H9 (cell line): ENCODE data around the gene MIB2. TPM values are rescaled to one million over a fixed set of nuclear protein-coding genes. Genes with fewer than 3 reads are reported as not detected.

Experiments used
- DNase-seq: peaks from one replicate; pipeline ENCODE4 v3.0.0-alpha.2; 2017
- H2AFZ ChIP-seq: one replicate; pipeline ENCODE4 v1.6.1; 2013; ENCODE audit warnings: mild to moderate bottlenecking, low read length, control low read depth, moderate library complexity
- H2AK5ac ChIP-seq: 2 replicates; pipeline ENCODE4 v1.6.1; 2013; ENCODE audit warnings: low read length, control low read depth, mixed read lengths; ENCODE audit not compliant: insufficient read length
- H2BK120ac ChIP-seq: one replicate; pipeline ENCODE4 v1.6.1; 2013; ENCODE audit warnings: low read depth, mild to moderate bottlenecking, low read length, control low read depth, inconsistent platforms; ENCODE audit not compliant: poor library complexity, severe bottlenecking
- H2BK12ac ChIP-seq: 2 replicates; pipeline ENCODE4 v1.6.1; 2013; ENCODE audit warnings: low read length, control low read depth, mixed read lengths, low read depth; ENCODE audit not compliant: insufficient read length
- H2BK15ac ChIP-seq: 2 replicates; pipeline ENCODE4 v1.6.1; 2013; ENCODE audit warnings: low read depth, low read length, control low read depth
- H2BK20ac ChIP-seq: one replicate; pipeline ENCODE4 v1.6.1; 2013; ENCODE audit warnings: low read depth, mild to moderate bottlenecking, low read length, control low read depth, inconsistent platforms; ENCODE audit not compliant: poor library complexity, severe bottlenecking
- H2BK5ac ChIP-seq: 2 replicates; pipeline ENCODE4 v1.6.1; 2013; ENCODE audit warnings: low read length, control low read depth, mixed read lengths; ENCODE audit not compliant: insufficient read length
- H3K14ac ChIP-seq: 2 replicates; pipeline ENCODE4 v1.6.1; 2013; ENCODE audit warnings: low read length, control low read depth; ENCODE audit not compliant: insufficient read depth
- H3K18ac ChIP-seq: 2 replicates; pipeline ENCODE4 v1.6.1; 2013; ENCODE audit warnings: low read depth, mild to moderate bottlenecking, mixed read lengths, low read length, control low read depth; ENCODE audit not compliant: insufficient read length
- H3K23ac ChIP-seq: 2 replicates; pipeline ENCODE4 v1.6.1; 2013; ENCODE audit warnings: low read length, control low read depth, mixed read lengths, low read depth; ENCODE audit not compliant: insufficient read length
- H3K23me2 ChIP-seq: 2 replicates; pipeline ENCODE4 v1.6.1; 2013; ENCODE audit warnings: low read depth, mild to moderate bottlenecking, mixed read lengths, low read length, control low read depth; ENCODE audit not compliant: insufficient read length, poor library complexity, severe bottlenecking
- H3K27ac ChIP-seq: 2 replicates; pipeline ENCODE4 v1.5.1; 2013; ENCODE audit warnings: low read length, control low read depth, mixed read lengths, low read depth; ENCODE audit not compliant: insufficient read length
- H3K27me3 ChIP-seq: 2 replicates; pipeline ENCODE4 v1.6.1; 2013; ENCODE audit warnings: low read length, control low read depth, inconsistent platforms; ENCODE audit not compliant: insufficient read depth
- H3K4ac ChIP-seq: 2 replicates; pipeline ENCODE4 v1.6.1; 2013; ENCODE audit warnings: low read depth, mild to moderate bottlenecking, control low read depth, inconsistent platforms, low read length, moderate library complexity
- H3K4me1 ChIP-seq: 2 replicates; pipeline ENCODE4 v1.6.1; 2013; ENCODE audit warnings: low read length, control low read depth, inconsistent platforms; ENCODE audit not compliant: insufficient read depth
- H3K4me2 ChIP-seq: 2 replicates; pipeline ENCODE4 v1.6.1; 2013; ENCODE audit warnings: low read length, control low read depth, mixed read lengths; ENCODE audit not compliant: insufficient read length, insufficient read depth
- H3K56ac ChIP-seq: 2 replicates; pipeline ENCODE4 v1.6.1; 2013; ENCODE audit warnings: low read depth, mild to moderate bottlenecking, mixed read lengths, low read length, control low read depth; ENCODE audit not compliant: insufficient read length
- H3K79me1 ChIP-seq: 2 replicates; pipeline ENCODE4 v1.6.1; 2013; ENCODE audit warnings: low read depth, mild to moderate bottlenecking, moderate library complexity, low read length, control low read depth, inconsistent platforms; ENCODE audit not compliant: insufficient read depth, poor library complexity, severe bottlenecking
- H3K79me2 ChIP-seq: 2 replicates; pipeline ENCODE4 v1.6.1; 2013; ENCODE audit warnings: low read length, control low read depth, inconsistent platforms; ENCODE audit not compliant: insufficient read depth
- H3K9ac ChIP-seq: 2 replicates; pipeline ENCODE4 v1.6.1; 2013; ENCODE audit warnings: low read length, control low read depth, mixed read lengths; ENCODE audit not compliant: insufficient read length; ENCODE audit errors: extremely low read depth
- H3K9me3 ChIP-seq: one replicate; pipeline ENCODE4 v1.6.1; 2013; ENCODE audit warnings: low read depth, low read length, inconsistent platforms; ENCODE audit not compliant: control insufficient read depth
- H3T11ph ChIP-seq: one replicate; pipeline ENCODE4 v1.6.1; 2013; ENCODE audit warnings: mild to moderate bottlenecking, low read length, control low read depth, inconsistent platforms
- H4K20me1 ChIP-seq: one replicate; pipeline ENCODE4 v1.6.1; 2013; ENCODE audit not compliant: control insufficient read depth, insufficient read length, insufficient read depth
- H4K5ac ChIP-seq: 2 replicates; pipeline ENCODE4 v1.6.1; 2013; ENCODE audit warnings: low read depth, mild to moderate bottlenecking, mixed read lengths, low read length, control low read depth; ENCODE audit not compliant: insufficient read length
- H4K8ac ChIP-seq: replicated peaks from 2 replicates; pipeline ENCODE4 v1.6.1; 2013; ENCODE audit warnings: low read length, control low read depth, mixed read lengths, low read depth; ENCODE audit not compliant: insufficient read length
- H4K91ac ChIP-seq: 2 replicates; pipeline ENCODE4 v1.6.1; 2013; ENCODE audit warnings: low read depth, mild to moderate bottlenecking, moderate library complexity, mixed read lengths, low read length, control low read depth; ENCODE audit not compliant: insufficient read length
- H3K27ac Mint-ChIP-seq, 3 experiments: 2 replicates in 2 of 3; 3 replicates in 1 of 3; pipeline ENCODE4 v1.8.0; 2020 to 2021; ENCODE audit warnings: mixed read lengths in 3 of 3, mild to moderate bottlenecking in 1 of 3, moderate library complexity in 1 of 3
- H3K27me3 Mint-ChIP-seq: 2 replicates; pipeline ENCODE4 v1.8.0; 2021; ENCODE audit warnings: low read depth, mild to moderate bottlenecking, moderate library complexity, mixed read lengths
- H3K36me3 Mint-ChIP-seq, 3 experiments: 2 replicates in 2 of 3; 3 replicates in 1 of 3; pipeline ENCODE4 v1.8.0; 2020 to 2021; ENCODE audit warnings: low read depth in 3 of 3, mixed read lengths in 3 of 3; ENCODE audit not compliant: insufficient read depth in 1 of 3
- H3K4me1 Mint-ChIP-seq, 2 experiments: 2 replicates each; pipeline ENCODE4 v1.8.0; 2020; ENCODE audit warnings: mixed read lengths in 2 of 2
- H3K4me3 Mint-ChIP-seq, 2 experiments: 2 replicates in 1 of 2; 3 replicates in 1 of 2; pipeline ENCODE4 v1.8.0; 2020 to 2021; ENCODE audit warnings: mild to moderate bottlenecking in 2 of 2, mixed read lengths in 2 of 2, moderate library complexity in 1 of 2
- H3K9me3 Mint-ChIP-seq, 2 experiments: 2 replicates in 1 of 2; 3 replicates in 1 of 2; pipeline ENCODE4 v1.8.0; 2020; ENCODE audit warnings: mild to moderate bottlenecking in 2 of 2, mixed read lengths in 2 of 2, moderate library complexity in 1 of 2
- CTCF ChIP-seq: fragments of 200-600 bp; sonication (generic); conservative IDR thresholded peaks from 3 replicates; pipeline ENCODE4 v1.8.0; 2021; ENCODE audit warnings: antibody characterized with exemption, mild to moderate bottlenecking
- WGBS: extraction: QIAGEN DNeasy Blood & Tissue Kit; methylation state at CpG from one replicate; pipeline ENCODE4 v1.1.7; 2013; ENCODE audit warnings: missing lambda C conversion rate, low lambda C conversion rate, mixed read lengths; ENCODE audit not compliant: insufficient read length; ENCODE audit errors: extremely low coverage; 5-methylcytosine and 5-hydroxymethylcytosine counted together
- total RNA-seq: library from RNA; stranded (reverse); gene quantifications from 2 replicates; pipeline ENCODE4 v1.2.1, GENCODE V29; 2021

MIB2 gene
- total RNA-seq, 1 experiment from 2014 or later, result 77.8 TPM

GRCh38 chr1:1621173-1622009 is 6.1 kb downstream of the MIB2 start:
- WGBS, result no CpG with 5 or more reads among the region's 31 CpGs
- Histone ChIP-seq H4K91ac (no peak overlapping the region), H4K20me1 (no peaks in the 10 kb centered on the region), H3K23me2 (peaks cover 5% of the 10 kb centered on the region), H3T11ph (no peak overlapping the region), H2BK20ac (no peak overlapping the region), H3K4me1 (no peaks in the 10 kb centered on the region), H2AFZ (no peak overlapping the region), H4K8ac (no peak overlapping the region), H3K4ac (no peak overlapping the region), H2BK15ac (no peak overlapping the region), H3K4me2 (no peak overlapping the region), H3K79me1 (no peaks in the 10 kb centered on the region), H3K56ac (no peak overlapping the region), H3K79me2 (no peaks in the 10 kb centered on the region), H2BK12ac (no peak overlapping the region), H2BK120ac (no peak overlapping the region), H3K9me3 (no peaks in the 10 kb centered on the region), H3K9ac (no peak overlapping the region), H2BK5ac (no peak overlapping the region), H4K5ac (no peak overlapping the region), H3K27me3 (no peaks in the 10 kb centered on the region), H2AK5ac (no peak overlapping the region), H3K14ac (no peak overlapping the region; the same call in 1 of the 2 replicates), H3K18ac (no peak overlapping the region), H3K27ac (no peak overlapping the region), H3K23ac (no peak overlapping the region)
- no peak for DNase-seq
- Mint-ChIP-seq H3K9me3 (no peaks in the 10 kb centered on the region), H3K27me3 (no peaks in the 10 kb centered on the region; the same call in 1 of the 2 replicates), H3K4me3 (no peak overlapping the region), H3K4me1 (peaks cover 2% of the 10 kb centered on the region in 2 experiments; a peak in 2 of 4 replicates), H3K36me3 (peaks cover 2 to 8% (median 6%) of the 10 kb centered on the region in 3 experiments; a peak in 6 of 7 replicates), H3K27ac (no peak overlapping the region)
- no peak for TF ChIP-seq CTCF
